HEK293 (cell line): Measurements from ENCODE around the gene TEAD1.

Experiments used
- BCL11A ChIP-seq: fragments of 450-650 bp; formaldehyde crosslinking; IDR thresholded peaks from 2 replicates; pipeline ENCODE4 v1.5.1; 2016; ENCODE audit warnings: low read depth, missing biosample characterization, missing genetic modification characterization
- GLI4 ChIP-seq: fragments of 450-650 bp; formaldehyde crosslinking; IDR thresholded peaks from 2 replicates; pipeline ENCODE4 v1.5.1; 2016; ENCODE audit warnings: missing biosample characterization, missing genetic modification characterization
- HOXD13 ChIP-seq: sonication (generic); formaldehyde crosslinking; IDR thresholded peaks from 2 replicates; pipeline ENCODE4 v1.8.0; 2022; ENCODE audit warnings: missing genetic modification reagents, borderline replicate concordance
- KLF9 ChIP-seq: fragments of 450-650 bp; formaldehyde crosslinking; IDR thresholded peaks from 2 replicates; pipeline ENCODE4 v1.5.1; 2016; ENCODE audit warnings: missing biosample characterization, missing genetic modification characterization, low read depth
- MZF1 ChIP-seq: fragments of 450-650 bp; formaldehyde crosslinking; IDR thresholded peaks from 2 replicates; pipeline ENCODE4 v1.5.1; 2017; ENCODE audit warnings: missing biosample characterization, missing genetic modification characterization, borderline replicate concordance
- PRDM10 ChIP-seq: fragments of 450-650 bp; formaldehyde crosslinking; IDR thresholded peaks from 2 replicates; pipeline ENCODE4 v1.5.1; 2016; ENCODE audit warnings: missing biosample characterization, missing genetic modification characterization
- PRDM4 ChIP-seq: fragments of 450-650 bp; formaldehyde crosslinking; IDR thresholded peaks from 2 replicates; pipeline ENCODE4 v1.5.1; 2017; ENCODE audit warnings: missing biosample characterization, missing genetic modification characterization
- REPIN1 ChIP-seq: fragments of 450-650 bp; formaldehyde crosslinking; IDR thresholded peaks from 2 replicates; pipeline ENCODE4 v1.5.1; 2017; ENCODE audit warnings: missing biosample characterization, missing genetic modification characterization, low read depth
- SALL2 ChIP-seq: fragments of 450-650 bp; formaldehyde crosslinking; IDR thresholded peaks from 2 replicates; pipeline ENCODE4 v1.5.0; 2017; ENCODE audit warnings: missing biosample characterization, mild to moderate bottlenecking, missing genetic modification characterization, borderline replicate concordance
- SETDB1 ChIP-seq: IDR thresholded peaks from one replicate; pipeline ENCODE4 v1.6.1; 2017; ENCODE audit warnings: mild to moderate bottlenecking, low read length, moderate library complexity, mixed read lengths; ENCODE audit not compliant: insufficient read length
- TRIM28 ChIP-seq: IDR thresholded peaks from 2 replicates; pipeline ENCODE4 v1.6.1; 2011; ENCODE audit warnings: low read length, control low read depth, borderline replicate concordance
- ZBTB48 ChIP-seq: fragments of 450-650 bp; formaldehyde crosslinking; IDR thresholded peaks from 2 replicates; pipeline ENCODE4 v1.5.1; 2016; ENCODE audit warnings: missing biosample characterization, missing genetic modification characterization
- ZBTB7A ChIP-seq: fragments of 450-650 bp; formaldehyde crosslinking; IDR thresholded peaks from 2 replicates; pipeline ENCODE4 v1.5.1; 2016; ENCODE audit warnings: low read depth, missing biosample characterization, missing genetic modification characterization
- ZNF121 ChIP-seq: fragments of 450-650 bp; formaldehyde crosslinking; IDR thresholded peaks from 2 replicates; pipeline ENCODE4 v1.5.1; 2016; ENCODE audit warnings: missing biosample characterization, missing genetic modification characterization
- ZNF155 ChIP-seq: fragments of 450-650 bp; formaldehyde crosslinking; IDR thresholded peaks from 2 replicates; pipeline ENCODE4 v1.5.1; 2016; ENCODE audit warnings: missing biosample characterization, missing genetic modification characterization
- ZNF157 ChIP-seq: fragments of 450-650 bp; formaldehyde crosslinking; IDR thresholded peaks from 2 replicates; pipeline ENCODE4 v1.5.1; 2016; ENCODE audit warnings: missing biosample characterization, missing genetic modification characterization
- ZNF175 ChIP-seq: fragments of 450-650 bp; formaldehyde crosslinking; IDR thresholded peaks from 2 replicates; pipeline ENCODE4 v1.5.1; 2016; ENCODE audit warnings: missing biosample characterization, missing genetic modification characterization
- ZNF266 ChIP-seq: fragments of 450-650 bp; formaldehyde crosslinking; IDR thresholded peaks from 2 replicates; pipeline ENCODE4 v1.5.1; 2016; ENCODE audit warnings: missing biosample characterization, missing genetic modification characterization, low read depth
- ZNF391 ChIP-seq: fragments of 450-650 bp; formaldehyde crosslinking; IDR thresholded peaks from 2 replicates; pipeline ENCODE4 v1.5.1; 2016; ENCODE audit warnings: low read depth, missing biosample characterization, missing genetic modification characterization, borderline replicate concordance
- ZNF394 ChIP-seq: fragments of 450-650 bp; formaldehyde crosslinking; IDR thresholded peaks from 2 replicates; pipeline ENCODE4 v1.5.1; 2016; ENCODE audit warnings: missing biosample characterization, missing genetic modification characterization, mild to moderate bottlenecking, moderate library complexity, borderline replicate concordance
- ZNF449 ChIP-seq: fragments of 450-650 bp; formaldehyde crosslinking; IDR thresholded peaks from 2 replicates; pipeline ENCODE4 v1.5.1; 2017; ENCODE audit warnings: missing biosample characterization, mild to moderate bottlenecking, missing genetic modification characterization, moderate library complexity
- ZNF521 ChIP-seq: fragments of 450-650 bp; formaldehyde crosslinking; IDR thresholded peaks from 2 replicates; pipeline ENCODE4 v1.5.1; 2017; ENCODE audit warnings: missing biosample characterization, mild to moderate bottlenecking, missing genetic modification characterization
- ZNF530 ChIP-seq: fragments of 450-650 bp; formaldehyde crosslinking; IDR thresholded peaks from 2 replicates; pipeline ENCODE4 v1.5.1; 2016; ENCODE audit warnings: low read depth, missing biosample characterization, missing genetic modification characterization
- ZNF555 ChIP-seq: fragments of 450-650 bp; formaldehyde crosslinking; conservative IDR thresholded peaks from 2 replicates; pipeline ENCODE4 v1.5.1; 2017; ENCODE audit warnings: missing biosample characterization, mild to moderate bottlenecking, missing genetic modification characterization, inconsistent platforms
- ZNF585B ChIP-seq: fragments of 450-650 bp; formaldehyde crosslinking; IDR thresholded peaks from 2 replicates; pipeline ENCODE4 v1.5.1; 2016; ENCODE audit warnings: missing biosample characterization, missing genetic modification characterization
- ZNF610 ChIP-seq: fragments of 450-650 bp; formaldehyde crosslinking; IDR thresholded peaks from 2 replicates; pipeline ENCODE4 v1.5.1; 2016; ENCODE audit warnings: missing biosample characterization, missing genetic modification characterization, borderline replicate concordance
- ZNF623 ChIP-seq: fragments of 450-650 bp; formaldehyde crosslinking; IDR thresholded peaks from 2 replicates; pipeline ENCODE4 v1.5.1; 2016; ENCODE audit warnings: missing biosample characterization, missing genetic modification characterization
- ZNF701 ChIP-seq: fragments of 450-650 bp; formaldehyde crosslinking; IDR thresholded peaks from 2 replicates; pipeline ENCODE4 v1.5.1; 2016; ENCODE audit warnings: missing biosample characterization, missing genetic modification characterization
- ZNF747 ChIP-seq: fragments of 450-650 bp; formaldehyde crosslinking; IDR thresholded peaks from 2 replicates; pipeline ENCODE4 v1.5.1; 2016; ENCODE audit warnings: missing biosample characterization, missing genetic modification characterization
- ZNF776 ChIP-seq: fragments of 450-650 bp; formaldehyde crosslinking; IDR thresholded peaks from 2 replicates; pipeline ENCODE4 v1.5.0; 2017; ENCODE audit warnings: missing biosample characterization, missing genetic modification characterization, borderline replicate concordance
- ZSCAN16 ChIP-seq: fragments of 450-650 bp; formaldehyde crosslinking; IDR thresholded peaks from 2 replicates; pipeline ENCODE4 v1.5.1; 2016; ENCODE audit warnings: missing biosample characterization, missing genetic modification characterization
- ZSCAN23 ChIP-seq: fragments of 450-650 bp; formaldehyde crosslinking; IDR thresholded peaks from 2 replicates; pipeline ENCODE4 v1.5.1; 2016; ENCODE audit warnings: missing biosample characterization, missing genetic modification characterization
- TF ChIP-seq, protein P1 (sequence below): fragments of 450-650 bp; formaldehyde crosslinking; IDR thresholded peaks from 2 replicates; pipeline ENCODE4 v1.5.1; 2016; ENCODE audit warnings: missing biosample characterization, missing genetic modification characterization

Gene TEAD1

DNA sequence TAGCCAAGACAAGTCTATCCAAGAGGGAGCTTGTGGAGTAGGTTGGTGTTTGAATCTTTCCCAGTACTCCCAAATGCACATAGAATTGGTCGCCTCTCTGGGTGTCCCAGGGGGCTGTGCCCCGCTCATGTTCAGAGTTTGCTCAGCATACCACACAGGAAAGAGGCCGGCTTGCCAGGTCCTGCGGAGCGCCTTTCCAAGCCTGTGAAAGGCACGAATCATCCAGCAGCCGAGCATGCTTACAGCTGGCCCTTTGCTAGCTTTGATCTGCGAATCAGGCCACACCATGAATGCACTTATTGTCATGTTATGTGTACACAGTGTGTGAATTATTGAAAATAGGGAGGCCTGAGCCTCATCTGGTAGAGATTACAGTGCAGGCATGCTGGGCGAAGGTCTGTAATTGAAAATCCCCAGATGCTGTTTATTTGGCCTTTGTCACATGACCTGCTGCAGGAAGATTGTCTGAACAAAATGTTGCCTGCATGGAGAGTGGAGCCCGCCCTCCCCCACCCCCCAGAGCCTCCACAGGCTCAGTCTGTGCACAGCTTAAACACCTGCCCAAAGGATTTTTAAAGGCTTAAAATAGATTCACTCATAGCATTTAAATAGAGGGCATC is 171.6 kb downstream of the TEAD1 start (continued):
- TF ChIP-seq REPIN1 (tag by site-specific recombination) (no peak), HOXD13 (CRISPR knock-in tag) (no peak), ZNF530 (tag by site-specific recombination) (no peak), ZNF610 (tag by site-specific recombination) (0 out of 2 replicates have a peak, but pooled peaks have one; percentile 39), TRIM28 (peak; percentile 13; the same call in 1 of the 2 replicates), PRDM4 (tag by site-specific recombination) (no peak), ZNF701 (tag by site-specific recombination) (no peak), ZNF521 (tag by site-specific recombination) (no peak), ZNF157 (tag by site-specific recombination) (no peak), ZNF175 (tag by site-specific recombination) (no peak), ZBTB7A (tag by site-specific recombination) (no peak), ZNF449 (0 out of 2 replicates have a peak, but pooled peaks have one; percentile 15), SETDB1 (no peak), ZBTB48 (no peak), ZNF155 (tag by site-specific recombination) (no peak), ZNF391 (tag by site-specific recombination) (no peak), PRDM10 (tag by site-specific recombination) (no peak), ZNF776 (tag by site-specific recombination) (no peak), ZSCAN16 (tag by site-specific recombination) (0 out of 2 replicates have a peak, but pooled peaks have one; percentile 47), KLF9 (no peak), ZNF555 (tag by site-specific recombination) (no peak), ZNF121 (0 out of 2 replicates have a peak, but pooled peaks have one; percentile 19), ZNF585B (tag by site-specific recombination) (no peak), ZNF394 (tag by site-specific recombination) (no peak), ZNF266 (tag by site-specific recombination) (no peak), GLI4 (tag by site-specific recombination) (no peak), BCL11A (tag by site-specific recombination) (no peak), MZF1 (tag by site-specific recombination) (peak; percentile 100), ZNF747 (tag by site-specific recombination) (no peak), ZSCAN23 (tag by site-specific recombination) (no peak), ZNF623 (tag by site-specific recombination) (no peak), SALL2 (tag by site-specific recombination) (no peak)
- TF ChIP-seq, protein P1, sequence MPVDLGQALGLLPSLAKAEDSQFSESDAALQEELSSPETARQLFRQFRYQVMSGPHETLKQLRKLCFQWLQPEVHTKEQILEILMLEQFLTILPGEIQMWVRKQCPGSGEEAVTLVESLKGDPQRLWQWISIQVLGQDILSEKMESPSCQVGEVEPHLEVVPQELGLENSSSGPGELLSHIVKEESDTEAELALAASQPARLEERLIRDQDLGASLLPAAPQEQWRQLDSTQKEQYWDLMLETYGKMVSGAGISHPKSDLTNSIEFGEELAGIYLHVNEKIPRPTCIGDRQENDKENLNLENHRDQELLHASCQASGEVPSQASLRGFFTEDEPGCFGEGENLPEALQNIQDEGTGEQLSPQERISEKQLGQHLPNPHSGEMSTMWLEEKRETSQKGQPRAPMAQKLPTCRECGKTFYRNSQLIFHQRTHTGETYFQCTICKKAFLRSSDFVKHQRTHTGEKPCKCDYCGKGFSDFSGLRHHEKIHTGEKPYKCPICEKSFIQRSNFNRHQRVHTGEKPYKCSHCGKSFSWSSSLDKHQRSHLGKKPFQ (tag by site-specific recombination): 0 out of 2 replicates have a peak, but pooled peaks have one; percentile 21
